22Rv1 (cell line): Measurements from ENCODE around the gene GATA2.

Source experiments
- CTCF ChIP-seq: fragments of 450-650 bp; IDR thresholded peaks from 2 replicates; pipeline ENCODE4 v1.5.1; 2017; ENCODE audit warnings: mild to moderate bottlenecking
- ZFX ChIP-seq: fragments of 450-650 bp; IDR thresholded peaks from 2 replicates; pipeline ENCODE4 v1.6.1; 2017; ENCODE audit warnings: antibody characterized with exemption, borderline replicate concordance

DNA sequence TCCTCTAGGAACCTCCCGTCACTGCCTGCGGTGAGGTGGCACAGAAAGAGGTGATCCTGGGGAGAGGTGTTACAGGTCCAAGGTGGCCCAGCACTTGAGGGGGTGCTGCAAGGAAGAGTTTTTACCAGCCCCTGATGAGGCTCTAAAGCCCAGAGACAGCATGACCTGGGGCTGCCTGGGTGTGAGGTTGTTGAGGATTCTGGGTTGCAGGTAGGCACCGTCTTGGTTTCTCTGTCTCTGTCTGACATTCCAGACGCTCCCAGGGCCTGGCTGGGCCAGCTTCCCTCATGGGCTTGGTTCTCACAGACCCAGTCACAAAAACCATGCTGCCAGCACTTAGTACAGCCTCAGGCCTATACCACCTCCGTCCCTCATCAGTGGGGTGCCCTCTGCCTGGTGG lies 57.4 kb downstream of the GATA2 start:
- TF ChIP-seq CTCF (no peak), ZFX (no peak)
